ENCODE measurements around the gene PHOX2B.
A peak's percentile ranks its signal among the peaks of the same experiment; 100 is the strongest.

PHOX2B gene

DNA sequence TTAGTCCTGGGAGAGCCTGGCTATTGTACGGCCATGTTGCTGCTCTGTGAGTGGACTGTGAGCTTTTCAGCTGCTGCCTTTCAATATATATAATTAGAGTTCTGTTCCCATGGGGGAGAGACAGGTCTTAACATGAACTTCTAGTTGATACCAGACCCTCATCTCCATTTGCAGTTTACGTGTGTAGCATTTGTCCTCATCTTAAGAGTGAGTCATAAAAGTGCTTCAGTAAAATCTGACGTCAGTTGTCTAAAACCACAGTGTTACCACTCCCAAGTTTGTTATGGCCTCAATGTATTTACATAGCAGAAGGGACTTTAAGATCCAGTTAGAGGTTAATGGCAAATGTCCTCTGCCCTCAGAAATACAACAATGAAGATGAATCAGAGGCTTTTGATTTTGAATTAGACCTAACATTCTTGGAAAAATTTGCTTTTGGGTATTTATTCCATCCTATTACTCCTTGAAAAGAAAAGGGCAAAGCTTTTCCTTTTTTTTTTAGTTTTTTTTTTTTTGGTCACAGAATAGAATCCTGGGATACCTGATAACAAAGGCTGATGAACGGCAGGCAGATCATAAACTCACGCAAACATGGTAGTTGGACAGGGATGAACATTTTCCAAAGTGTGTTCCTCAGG, 38.6 kb downstream of the PHOX2B start:
- peak; percentile 10 for DNase-seq

- DNase-seq, result no peak
Observed at GRCh38 chr4:41703785-41704184, 44.7 kb downstream of the PHOX2B start.

DNA sequence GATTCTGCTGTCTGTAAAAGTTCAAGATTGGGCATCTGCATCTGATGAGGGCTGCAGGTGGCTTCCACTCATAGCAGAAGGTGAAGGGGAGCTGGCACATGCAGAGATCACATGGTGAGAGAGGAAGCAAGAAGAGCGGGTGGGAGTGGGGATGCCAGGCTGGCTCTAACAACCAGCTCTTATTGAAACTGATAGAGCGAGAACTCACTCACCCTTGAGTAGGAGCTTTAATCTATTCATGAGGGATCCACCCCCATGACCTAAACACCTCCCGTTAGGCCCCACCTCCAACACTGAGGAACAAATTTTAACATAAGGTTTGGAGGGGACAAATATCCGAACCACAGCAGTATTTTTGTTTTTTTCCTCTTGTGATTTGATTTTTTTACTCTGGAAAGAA, 45.8 kb downstream of the PHOX2B start:
- DNase-seq, result no peak

DNA sequence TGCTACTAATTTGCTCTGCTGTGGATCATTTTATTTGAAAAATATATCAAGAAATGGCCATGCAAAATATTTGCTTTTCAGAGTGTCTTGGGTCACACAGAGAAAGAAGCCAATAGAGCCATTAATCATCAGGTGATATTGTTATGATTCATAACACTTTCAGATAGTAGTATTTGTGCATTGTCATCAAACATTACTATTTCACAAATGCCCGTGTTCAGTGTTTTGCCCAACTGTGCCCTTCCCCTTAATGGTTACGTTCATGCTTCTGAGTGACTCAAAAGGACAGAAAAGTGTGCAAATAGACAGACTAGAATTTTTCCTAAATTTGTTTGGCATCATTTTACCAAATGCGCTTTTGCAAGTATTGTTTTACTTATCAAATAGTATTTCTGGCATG, 46.5 kb downstream of the PHOX2B start:
- DNase-seq, result no peak

DNA sequence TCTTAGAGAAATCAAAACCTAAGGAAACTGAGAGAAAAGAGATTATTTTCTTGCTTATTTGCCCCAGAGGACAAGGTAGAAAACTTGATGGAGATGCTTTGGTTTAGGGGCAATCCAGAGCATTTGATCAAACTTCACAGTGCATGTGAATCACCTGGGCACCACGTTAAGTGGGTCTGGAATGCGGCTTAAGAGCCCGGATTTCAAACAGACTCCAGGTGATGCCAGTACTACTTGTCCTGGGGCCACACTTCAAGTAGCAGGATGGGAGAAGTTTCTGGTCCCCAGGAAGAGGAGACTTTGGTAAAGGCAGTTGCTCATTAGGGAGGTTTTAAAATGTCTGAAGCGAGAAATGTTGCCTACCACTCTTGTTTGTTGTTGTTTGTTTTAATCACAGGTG, 51.8 kb downstream of the PHOX2B start:
- no peak for DNase-seq

- no peak for DNase-seq
Observed at GRCh38 chr4:41696131-41696530, 52.4 kb downstream of the PHOX2B start.

Measured in DMS 273 treated with DMSO at 0.1 percent for 48 hours (cell line).